HEK293 (cell line): ENCODE results near the gene KBTBD3.

Experiments
- CTCF ChIP-seq: fragments of 450-650 bp; formaldehyde crosslinking; IDR thresholded peaks from 2 replicates; pipeline ENCODE4 v1.5.1; 2016; ENCODE audit warnings: missing biosample characterization, missing genetic modification characterization
- MZF1 ChIP-seq: fragments of 450-650 bp; formaldehyde crosslinking; IDR thresholded peaks from 2 replicates; pipeline ENCODE4 v1.5.1; 2017; ENCODE audit warnings: missing biosample characterization, missing genetic modification characterization, borderline replicate concordance
- ZBTB7A ChIP-seq: fragments of 450-650 bp; formaldehyde crosslinking; IDR thresholded peaks from 2 replicates; pipeline ENCODE4 v1.5.1; 2016; ENCODE audit warnings: low read depth, missing biosample characterization, missing genetic modification characterization
- ZNF626 ChIP-seq: fragments of 450-650 bp; sonication (Bioruptor Pico); formaldehyde crosslinking; IDR thresholded peaks from 2 replicates; pipeline ENCODE4 v1.5.1; 2018; ENCODE audit warnings: missing biosample characterization, missing genetic modification characterization, inconsistent platforms
- ZNF639 ChIP-seq: fragments of 450-650 bp; formaldehyde crosslinking; IDR thresholded peaks from 2 replicates; pipeline ENCODE4 v1.5.1; 2016; ENCODE audit warnings: missing biosample characterization, missing genetic modification characterization
- ZNF670 ChIP-seq: fragments of 450-650 bp; formaldehyde crosslinking; IDR thresholded peaks from 2 replicates; pipeline ENCODE4 v1.5.1; 2016; ENCODE audit warnings: missing biosample characterization, missing genetic modification characterization, low read depth

- TF ChIP-seq ZNF626 (tag by site-specific recombination): no peak
- no peak for TF ChIP-seq CTCF
- TF ChIP-seq ZBTB7A (tag by site-specific recombination): no peak
- no peak for TF ChIP-seq ZNF670 (tag by site-specific recombination)
- TF ChIP-seq MZF1 (tag by site-specific recombination): no peak
- no peak for TF ChIP-seq ZNF639 (tag by site-specific recombination)
Observed at GRCh38 chr11:106061249-106061784, 15.8 kb downstream of the KBTBD3 start.
